RWPE2 (cell line): ENCODE measurements around the gene KAT6B.

ENCODE experiments used
- ATAC-seq: fragments of 200-7000 bp; cut with Tn5 transposase; 3 replicates; pipeline ENCODE4 v1.9.1; 2021; ENCODE audit warnings: low read depth
- DNase-seq: peaks from one replicate; pipeline ENCODE4 v3.0.0-alpha.2; 2020; ENCODE audit warnings: low spot score
- H3K27ac ChIP-seq: fragments of 450-650 bp; 2 replicates; pipeline ENCODE4 v1.5.1; 2017; ENCODE audit warnings: mild to moderate bottlenecking; ENCODE audit not compliant: poor library complexity, severe bottlenecking
- H3K27me3 ChIP-seq: fragments of 250-450 bp; sonication (Bioruptor Pico); 2 replicates; pipeline ENCODE4 v1.5.1; 2021; ENCODE audit warnings: mild to moderate bottlenecking, moderate library complexity; ENCODE audit not compliant: insufficient read depth, poor library complexity, severe bottlenecking
- H3K36me3 ChIP-seq: fragments of 250-450 bp; sonication (Bioruptor Pico); 2 replicates; pipeline ENCODE4 v1.5.1; 2020; ENCODE audit warnings: low read depth, mild to moderate bottlenecking, moderate library complexity
- H3K4me1 ChIP-seq: fragments of 250-450 bp; sonication (Bioruptor Pico); 2 replicates; pipeline ENCODE4 v1.5.1; 2021; ENCODE audit warnings: mild to moderate bottlenecking, moderate library complexity; ENCODE audit not compliant: insufficient read depth, poor library complexity, severe bottlenecking
- H3K4me3 ChIP-seq: fragments of 250-450 bp; sonication (Bioruptor Pico); 2 replicates; pipeline ENCODE4 v1.5.1; 2021; ENCODE audit warnings: mild to moderate bottlenecking, moderate library complexity; ENCODE audit not compliant: severe bottlenecking
- H3K9me3 ChIP-seq: fragments of 250-450 bp; sonication (Bioruptor Pico); 2 replicates; pipeline ENCODE4 v1.5.1; 2021; ENCODE audit warnings: mild to moderate bottlenecking, moderate library complexity; ENCODE audit not compliant: severe bottlenecking
- TF ChIP-seq, protein P1 (sequence below): fragments of 450-650 bp; IDR thresholded peaks from one replicate; pipeline ENCODE4 v1.5.1; 2017; ENCODE audit warnings: mild to moderate bottlenecking, moderate library complexity; ENCODE audit not compliant: poor library complexity, severe bottlenecking

Gene KAT6B

DNA sequence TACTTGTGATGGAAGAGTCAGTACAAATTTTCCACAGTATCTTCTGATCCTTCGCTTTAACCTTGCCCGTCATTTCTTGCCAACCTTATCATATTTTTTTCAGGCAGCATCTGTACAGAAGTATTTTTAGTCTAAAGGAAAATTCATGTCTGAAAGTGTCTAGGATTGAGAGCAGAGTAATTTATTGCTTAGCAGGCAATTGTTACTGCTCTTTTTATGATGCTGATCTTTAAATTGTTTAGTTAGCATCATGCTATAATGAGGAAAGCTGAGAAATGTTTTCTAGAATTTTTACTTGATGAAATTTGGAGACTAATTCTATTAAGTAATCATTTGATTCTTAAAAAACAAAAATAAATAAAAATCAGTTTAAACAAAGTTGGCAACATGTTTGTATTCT is 20.6 kb downstream of the KAT6B start:
- no peak overlapping the region for H3K27ac ChIP-seq
- H3K36me3 ChIP-seq: 0 out of 2 replicates have a peak, but pooled peaks cover 4% of the 10 kb centered on the region
- TF ChIP-seq, protein P1, sequence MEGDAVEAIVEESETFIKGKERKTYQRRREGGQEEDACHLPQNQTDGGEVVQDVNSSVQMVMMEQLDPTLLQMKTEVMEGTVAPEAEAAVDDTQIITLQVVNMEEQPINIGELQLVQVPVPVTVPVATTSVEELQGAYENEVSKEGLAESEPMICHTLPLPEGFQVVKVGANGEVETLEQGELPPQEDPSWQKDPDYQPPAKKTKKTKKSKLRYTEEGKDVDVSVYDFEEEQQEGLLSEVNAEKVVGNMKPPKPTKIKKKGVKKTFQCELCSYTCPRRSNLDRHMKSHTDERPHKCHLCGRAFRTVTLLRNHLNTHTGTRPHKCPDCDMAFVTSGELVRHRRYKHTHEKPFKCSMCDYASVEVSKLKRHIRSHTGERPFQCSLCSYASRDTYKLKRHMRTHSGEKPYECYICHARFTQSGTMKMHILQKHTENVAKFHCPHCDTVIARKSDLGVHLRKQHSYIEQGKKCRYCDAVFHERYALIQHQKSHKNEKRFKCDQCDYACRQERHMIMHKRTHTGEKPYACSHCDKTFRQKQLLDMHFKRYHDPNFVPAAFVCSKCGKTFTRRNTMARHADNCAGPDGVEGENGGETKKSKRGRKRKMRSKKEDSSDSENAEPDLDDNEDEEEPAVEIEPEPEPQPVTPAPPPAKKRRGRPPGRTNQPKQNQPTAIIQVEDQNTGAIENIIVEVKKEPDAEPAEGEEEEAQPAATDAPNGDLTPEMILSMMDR: no peak
- DNase-seq: no peak
- H3K4me1 ChIP-seq: peaks cover 2% of the 10 kb centered on the region
- ATAC-seq: no peak
- H3K4me3 ChIP-seq: no peak overlapping the region
- H3K9me3 ChIP-seq: no peaks in the 10 kb centered on the region
- H3K27me3 ChIP-seq: no peaks in the 10 kb centered on the region

DNA sequence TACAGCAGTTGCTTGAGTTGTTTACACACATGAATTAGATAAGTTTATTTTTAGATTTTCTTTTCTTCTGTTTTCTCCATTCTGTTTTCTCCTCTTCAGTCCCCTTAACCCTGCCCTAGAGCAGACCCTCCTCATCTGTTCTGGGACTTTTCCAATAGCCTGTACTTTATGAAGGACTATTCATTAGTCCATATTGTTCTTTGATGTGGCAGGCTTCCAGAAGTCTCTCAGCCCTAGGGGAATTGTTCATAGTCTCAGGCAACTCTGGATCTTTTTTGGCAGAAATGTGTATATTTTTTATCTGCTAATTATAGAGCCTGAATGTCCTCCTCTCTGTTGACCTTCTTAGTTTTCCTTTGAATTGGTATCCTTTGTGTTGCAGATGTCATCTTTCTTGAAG is 25.4 kb downstream of the KAT6B start:
- Histone ChIP-seq H3K27ac (no peak overlapping the region), H3K9me3 (no peaks in the 10 kb centered on the region), H3K4me3 (no peak overlapping the region), H3K27me3 (no peaks in the 10 kb centered on the region), H3K36me3 (0 out of 2 replicates have a peak, but pooled peaks cover 4% of the 10 kb centered on the region), H3K4me1 (peaks cover 11% of the 10 kb centered on the region)
- DNase-seq (no peak), ATAC-seq (no peak)
- TF ChIP-seq, protein P1: no peak

DNA sequence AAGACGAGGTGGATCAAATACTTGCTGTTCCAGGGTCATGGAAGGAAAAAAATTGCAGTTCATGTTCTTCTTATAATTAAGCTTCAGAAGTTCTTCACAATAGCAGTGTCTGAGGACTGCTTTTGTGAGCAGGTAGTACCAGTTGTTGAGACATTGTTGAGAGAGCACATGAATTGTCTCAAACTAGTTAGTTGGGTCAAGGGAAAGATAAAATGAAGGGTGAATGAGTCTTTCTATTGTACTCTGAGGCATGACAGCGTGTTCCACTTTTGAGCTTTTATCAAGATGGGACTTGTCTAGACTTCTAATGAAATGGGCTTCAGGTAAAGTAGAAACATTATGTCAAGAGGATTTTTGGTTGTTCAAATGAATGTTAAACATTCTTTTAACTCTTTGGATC is 26.0 kb downstream of the KAT6B start:
- Histone ChIP-seq H3K4me3 (no peak overlapping the region), H3K27me3 (no peaks in the 10 kb centered on the region), H3K4me1 (peaks cover 11% of the 10 kb centered on the region), H3K27ac (no peak overlapping the region), H3K9me3 (no peaks in the 10 kb centered on the region), H3K36me3 (0 out of 2 replicates have a peak, but pooled peaks cover 4% of the 10 kb centered on the region)
- 0 out of 3 replicates have a peak, but pooled peaks have one; percentile 49 for ATAC-seq
- no peak for DNase-seq
- TF ChIP-seq, protein P1: no peak

DNA sequence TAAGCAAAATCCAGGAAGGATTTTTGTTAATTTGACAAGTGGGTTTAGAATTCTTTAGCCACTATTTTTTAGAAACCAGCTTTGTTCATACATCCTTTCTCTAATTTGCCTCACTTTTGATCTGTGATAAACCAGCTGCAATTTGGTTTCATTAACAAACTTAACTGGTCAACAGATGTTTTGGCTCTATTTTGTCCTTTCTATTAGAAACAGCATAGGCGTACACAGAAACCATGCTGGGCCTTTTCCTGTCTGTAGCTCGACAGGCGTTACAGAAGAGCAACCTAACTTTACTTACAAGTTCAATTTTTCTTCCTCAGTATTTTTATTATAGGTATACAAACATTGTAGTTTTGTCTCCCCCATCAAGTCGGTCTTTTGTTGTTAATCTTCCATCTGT is 28.2 kb downstream of the KAT6B start:
- ATAC-seq: no peak
- no peaks in the 10 kb centered on the region for H3K9me3 ChIP-seq
- H3K36me3 ChIP-seq: no peaks in the 10 kb centered on the region
- peaks cover 11% of the 10 kb centered on the region for H3K4me1 ChIP-seq
- H3K4me3 ChIP-seq: no peak overlapping the region
- no peak for DNase-seq
- H3K27ac ChIP-seq: no peak overlapping the region
- TF ChIP-seq, protein P1: no peak
- H3K27me3 ChIP-seq: no peaks in the 10 kb centered on the region

DNA sequence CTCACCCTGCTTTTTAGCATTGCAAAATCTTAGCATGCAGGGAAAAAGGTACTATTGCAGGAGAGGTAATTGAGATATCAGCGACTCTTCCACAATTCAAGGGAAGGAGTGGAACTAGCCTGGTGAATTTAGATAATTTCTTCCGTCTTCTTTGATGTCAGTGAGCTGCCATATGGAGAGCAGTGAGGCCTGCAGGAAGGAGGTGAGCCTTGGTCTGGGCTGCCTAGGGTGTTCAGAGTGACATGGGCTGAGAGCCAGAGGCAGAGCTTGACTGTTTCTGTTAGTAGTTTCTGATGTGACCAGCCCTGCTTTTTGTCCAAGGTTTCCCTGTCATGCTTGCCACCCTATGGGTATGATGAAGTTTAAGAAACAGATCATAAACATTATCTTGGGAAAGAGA is 28.6 kb downstream of the KAT6B start:
- Histone ChIP-seq H3K27ac (no peak overlapping the region), H3K9me3 (no peaks in the 10 kb centered on the region), H3K27me3 (no peaks in the 10 kb centered on the region), H3K36me3 (no peaks in the 10 kb centered on the region), H3K4me3 (no peak overlapping the region), H3K4me1 (peaks cover 11% of the 10 kb centered on the region)
- TF ChIP-seq, protein P1: no peak
- no peak for ATAC-seq
- no peak for DNase-seq
